ENCODE results near the gene DDR2.

DNA sequence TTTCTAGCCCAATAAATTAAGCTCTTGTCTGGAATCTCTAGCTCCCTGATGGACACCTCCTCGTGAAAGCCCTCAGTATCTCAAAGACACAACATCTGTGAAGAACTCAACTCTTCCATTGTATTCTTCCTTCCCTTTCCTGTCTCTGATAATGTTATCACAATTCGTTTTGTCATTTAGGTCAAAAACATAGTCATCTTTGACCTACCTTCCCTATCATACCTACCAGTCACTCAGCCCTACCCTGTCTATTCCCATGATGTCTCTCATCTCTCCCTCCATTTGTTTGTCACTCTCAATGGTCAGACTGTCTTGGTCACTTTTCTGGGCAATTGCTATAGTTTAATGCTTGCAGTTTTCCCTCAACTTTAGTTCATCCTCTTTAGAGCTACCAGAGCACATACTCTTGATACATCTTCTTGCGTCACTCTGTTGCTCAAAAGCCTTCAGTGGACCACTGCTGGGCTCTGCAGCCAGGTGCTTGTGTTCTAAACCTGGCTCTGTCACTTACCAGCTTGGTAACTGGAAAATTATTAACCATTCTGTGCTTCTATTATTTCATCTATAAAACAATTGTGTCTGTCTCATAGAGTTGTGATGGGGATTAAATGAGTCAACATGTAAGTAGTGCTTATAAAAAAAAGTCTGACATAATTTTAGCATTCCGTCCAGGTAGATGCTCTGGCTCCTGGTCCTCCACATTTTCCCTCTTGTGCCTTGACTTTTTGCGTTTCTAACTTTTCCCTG lies 39.6 kb downstream of the DDR2 start:
- TF ChIP-seq CTCF (conservative IDR thresholded peaks at IDR 0.05; ENCODE audit: low read length) (no peak), EZH2phosphoT487 (IDR thresholded peaks at IDR 0.05; ENCODE audit: borderline replicate concordance, low read depth, low read length) (no peak)

All from OCI-LY7 (cell line).